ENCODE measurements around the gene COMMD10. TPM values are rescaled to one million over a fixed set of nuclear protein-coding genes. Genes with fewer than 3 reads are reported as not detected.

The COMMD10 gene
- total and polyA plus RNA-seq, 5 donors from 2014 or later, result 32.7 to 58.6 (median 46.1) TPM

DNA sequence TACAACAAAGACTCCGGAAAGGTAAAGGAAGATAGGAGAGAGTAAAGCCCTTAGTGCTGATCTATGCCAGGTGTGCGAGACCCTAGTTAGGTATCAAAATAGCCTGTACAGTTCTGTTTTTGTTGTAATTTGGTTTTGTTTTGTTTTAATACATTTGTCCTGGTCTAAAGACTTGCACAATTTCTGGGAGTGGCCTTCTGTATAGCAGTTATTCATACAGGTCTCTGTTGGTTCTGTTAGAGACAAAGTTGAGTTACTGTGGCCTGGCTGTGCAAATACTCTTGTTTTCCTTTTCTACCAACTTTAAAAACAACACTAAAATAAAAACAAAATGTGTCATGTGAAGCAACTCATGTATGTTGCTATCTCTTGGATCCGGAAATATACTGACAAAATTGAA is 163.6 kb downstream of the COMMD10 start:
- Histone ChIP-seq H3K27ac (ENCODE audit: insufficient read depth, low read length, poor library complexity, severe bottlenecking) (no peak overlapping the region), H3K36me3 (ENCODE audit: control insufficient read depth, insufficient read depth, low read length) (no peaks in the 10 kb centered on the region), H3K27me3 (ENCODE audit: control insufficient read depth, insufficient read depth, low read length) (no peaks in the 10 kb centered on the region), H3K9me3 (ENCODE audit: control insufficient read depth in 2 of 2, low read length in 2 of 2) (peaks cover 0 to 6% of the 10 kb centered on the region in 2 experiments), H3K4me1 (ENCODE audit: control insufficient read depth, insufficient read depth, low read length, poor library complexity, severe bottlenecking) (no peaks in the 10 kb centered on the region), H3K4me3 (ENCODE audit: low read depth, low read length) (no peak overlapping the region)
- DNase-seq, result no peak
- ATAC-seq (ENCODE audit: low read depth in 2 of 2), result no peak
- Mint-ChIP-seq H3K4me3 (no peak overlapping the region), H3K27me3 (no peaks in the 10 kb centered on the region), H3K4me1 (peaks cover 0 to 8% (median under 1%) of the 10 kb centered on the region in 4 donors), H3K36me3 (peaks cover 25% of the 10 kb centered on the region), H3K9me3 (peaks cover 2 to 20% (median 8%) of the 10 kb centered on the region in 7 donors), H3K27ac (no peak overlapping the region)

DNA sequence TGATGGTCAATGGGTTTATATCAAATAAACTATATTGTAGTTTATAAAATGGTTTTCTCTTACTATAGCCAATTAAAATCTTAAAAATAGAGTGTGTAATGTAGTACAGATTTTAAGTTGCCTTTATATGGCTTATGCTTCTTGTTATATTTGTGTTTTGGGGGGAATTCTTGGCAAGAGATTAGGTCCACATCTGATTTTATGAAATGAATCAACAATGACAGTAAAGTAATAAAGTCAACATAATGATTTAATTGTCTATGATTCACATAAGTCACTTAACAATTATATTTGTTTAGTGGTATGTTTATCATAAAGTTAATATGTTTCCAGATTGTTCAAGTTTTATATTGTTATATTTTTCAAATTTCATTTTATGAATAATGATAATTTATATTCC is 164.8 kb downstream of the COMMD10 start:
- H3K27me3 ChIP-seq (ENCODE audit: control insufficient read depth, insufficient read depth, low read length), result no peaks in the 10 kb centered on the region
- no peaks in the 10 kb centered on the region for H3K36me3 ChIP-seq (ENCODE audit: control insufficient read depth, insufficient read depth, low read length)
- H3K9me3 Mint-ChIP-seq, result peaks cover 4 to 24% (median 8%) of the 10 kb centered on the region in 7 donors
- H3K4me1 Mint-ChIP-seq, result peaks cover 0 to 8% (median under 1%) of the 10 kb centered on the region in 4 donors
- no peak overlapping the region for H3K27ac Mint-ChIP-seq
- H3K4me1 ChIP-seq (ENCODE audit: control insufficient read depth, insufficient read depth, low read length, poor library complexity, severe bottlenecking), result no peaks in the 10 kb centered on the region
- no peak overlapping the region for H3K27ac ChIP-seq (ENCODE audit: insufficient read depth, low read length, poor library complexity, severe bottlenecking)
- no peak overlapping the region for H3K4me3 Mint-ChIP-seq
- peaks cover 0 to 6% of the 10 kb centered on the region in 2 experiments for H3K9me3 ChIP-seq (ENCODE audit: control insufficient read depth in 2 of 2, low read length in 2 of 2)
- no peak for DNase-seq
- peaks cover 21% of the 10 kb centered on the region for H3K36me3 Mint-ChIP-seq
- no peak for ATAC-seq (ENCODE audit: low read depth in 2 of 2)
- no peak overlapping the region for H3K4me3 ChIP-seq (ENCODE audit: low read depth, low read length)
- H3K27me3 Mint-ChIP-seq, result no peaks in the 10 kb centered on the region

DNA sequence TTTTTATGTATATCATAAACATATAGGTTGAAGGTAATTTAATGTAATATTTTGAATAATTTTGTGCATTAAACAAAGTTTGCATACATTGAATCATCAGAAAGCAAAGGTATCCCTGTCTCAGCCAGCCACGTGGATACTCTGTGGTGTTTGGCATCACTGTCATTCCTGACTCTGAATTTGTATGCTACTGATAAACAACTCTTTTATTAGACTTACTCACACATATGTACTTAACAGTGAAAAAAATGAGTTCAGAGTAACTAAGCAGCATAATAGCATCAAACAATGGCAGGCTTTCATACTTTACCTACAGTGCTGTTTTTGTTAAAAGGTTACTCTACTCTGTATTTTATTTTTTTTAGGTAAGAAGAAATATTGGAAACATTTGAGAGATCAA is 171.9 kb downstream of the COMMD10 start:
- Mint-ChIP-seq H3K9me3 (peaks cover 0 to 17% (median 4%) of the 10 kb centered on the region in 7 donors), H3K27ac (no peak overlapping the region), H3K36me3 (peaks cover 45% of the 10 kb centered on the region), H3K4me1 (peaks cover 0 to 5% (median 2%) of the 10 kb centered on the region in 4 donors), H3K27me3 (no peaks in the 10 kb centered on the region), H3K4me3 (no peak overlapping the region)
- Histone ChIP-seq H3K4me3 (ENCODE audit: low read depth, low read length) (no peak overlapping the region), H3K27me3 (ENCODE audit: control insufficient read depth, insufficient read depth, low read length) (no peaks in the 10 kb centered on the region), H3K9me3 (ENCODE audit: control insufficient read depth in 2 of 2, low read length in 2 of 2) (no peaks in the 10 kb centered on the region), H3K4me1 (ENCODE audit: control insufficient read depth, insufficient read depth, low read length, poor library complexity, severe bottlenecking) (no peaks in the 10 kb centered on the region), H3K27ac (ENCODE audit: insufficient read depth, low read length, poor library complexity, severe bottlenecking) (no peak overlapping the region), H3K36me3 (ENCODE audit: control insufficient read depth, insufficient read depth, low read length) (no peaks in the 10 kb centered on the region)
- no peak for DNase-seq
- ATAC-seq (ENCODE audit: low read depth in 2 of 2), result no peak

DNA sequence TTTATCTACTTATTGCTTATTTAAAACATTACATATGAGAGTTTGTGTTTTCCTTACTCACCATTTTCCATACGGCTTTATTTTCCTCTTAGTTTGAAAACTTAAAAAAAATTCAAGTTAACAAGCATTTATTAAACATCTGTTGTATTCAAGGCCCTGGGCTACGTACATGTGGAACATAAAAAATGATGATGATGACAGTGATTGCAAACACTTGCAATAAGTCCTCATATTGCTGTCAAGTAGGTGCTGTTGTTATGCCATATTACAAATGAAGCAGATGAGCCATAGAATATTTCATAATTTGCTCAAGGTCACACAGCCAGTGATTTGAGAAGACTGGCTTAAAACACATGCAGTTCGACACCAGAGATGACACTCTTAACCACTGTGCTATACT is 180.6 kb downstream of the COMMD10 start:
- H3K36me3 Mint-ChIP-seq, result peaks cover 53% of the 10 kb centered on the region
- no peaks in the 10 kb centered on the region for H3K4me1 ChIP-seq (ENCODE audit: control insufficient read depth, insufficient read depth, low read length, poor library complexity, severe bottlenecking)
- ATAC-seq (ENCODE audit: low read depth in 2 of 2) (no peak), DNase-seq (no peak)
- H3K27me3 Mint-ChIP-seq, result no peaks in the 10 kb centered on the region
- no peaks in the 10 kb centered on the region for H3K36me3 ChIP-seq (ENCODE audit: control insufficient read depth, insufficient read depth, low read length)
- no peak overlapping the region for H3K27ac ChIP-seq (ENCODE audit: insufficient read depth, low read length, poor library complexity, severe bottlenecking)
- no peaks in the 10 kb centered on the region for H3K9me3 ChIP-seq (ENCODE audit: control insufficient read depth in 2 of 2, low read length in 2 of 2)
- no peak overlapping the region for H3K4me3 Mint-ChIP-seq
- H3K9me3 Mint-ChIP-seq, result peaks cover 0 to 32% (median 11%) of the 10 kb centered on the region in 7 donors
- H3K27me3 ChIP-seq (ENCODE audit: control insufficient read depth, insufficient read depth, low read length), result no peaks in the 10 kb centered on the region
- H3K4me1 Mint-ChIP-seq, result no peaks in the 10 kb centered on the region
- H3K4me3 ChIP-seq (ENCODE audit: low read depth, low read length), result no peak overlapping the region
- H3K27ac Mint-ChIP-seq, result no peak overlapping the region

DNA sequence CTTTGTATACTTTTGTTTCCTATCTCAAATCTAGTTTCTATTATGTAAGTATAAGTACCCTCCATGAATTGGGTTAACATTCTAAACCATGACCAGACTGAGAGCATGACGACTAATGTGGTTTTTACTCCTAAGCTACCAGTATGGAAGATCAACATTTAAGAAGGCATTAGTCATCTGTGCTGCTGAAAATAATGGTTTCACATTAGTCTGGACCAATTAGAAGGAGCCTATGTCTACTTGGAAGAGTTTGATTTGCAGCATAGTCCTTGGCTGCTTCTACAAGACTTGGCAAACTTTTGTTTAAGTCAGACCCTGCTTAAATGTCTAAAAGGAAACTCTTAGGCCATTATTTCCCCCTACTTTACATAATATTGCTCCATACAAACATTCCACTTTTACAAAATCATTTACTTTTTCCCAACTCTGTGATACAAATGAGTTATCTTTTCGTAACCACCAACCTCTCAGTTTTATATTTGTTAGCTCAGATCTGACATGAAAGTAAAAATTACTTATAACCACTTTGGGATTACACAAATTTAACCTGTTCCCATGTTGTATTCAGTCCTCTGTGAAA is 186.7 kb downstream of the COMMD10 start:
- no peaks in the 10 kb centered on the region for H3K27me3 Mint-ChIP-seq
- DNase-seq (no peak), ATAC-seq (ENCODE audit: low read depth in 2 of 2) (no peak)
- no peak overlapping the region for H3K4me3 Mint-ChIP-seq
- Histone ChIP-seq H3K36me3 (ENCODE audit: control insufficient read depth, insufficient read depth, low read length) (no peaks in the 10 kb centered on the region), H3K27ac (ENCODE audit: insufficient read depth, low read length, poor library complexity, severe bottlenecking) (no peak overlapping the region), H3K4me1 (ENCODE audit: control insufficient read depth, insufficient read depth, low read length, poor library complexity, severe bottlenecking) (no peaks in the 10 kb centered on the region), H3K4me3 (ENCODE audit: low read depth, low read length) (no peak overlapping the region), H3K9me3 (ENCODE audit: control insufficient read depth in 2 of 2, low read length in 2 of 2) (peaks cover 4 to 13% of the 10 kb centered on the region in 2 experiments), H3K27me3 (ENCODE audit: control insufficient read depth, insufficient read depth, low read length) (no peaks in the 10 kb centered on the region)
- peaks cover 37% of the 10 kb centered on the region for H3K36me3 Mint-ChIP-seq
- H3K9me3 Mint-ChIP-seq, result peaks cover 0 to 49% (median 10%) of the 10 kb centered on the region in 7 donors
- H3K27ac Mint-ChIP-seq, result no peak overlapping the region
- peaks cover 0 to 3% (median under 1%) of the 10 kb centered on the region in 4 donors for H3K4me1 Mint-ChIP-seq

DNA sequence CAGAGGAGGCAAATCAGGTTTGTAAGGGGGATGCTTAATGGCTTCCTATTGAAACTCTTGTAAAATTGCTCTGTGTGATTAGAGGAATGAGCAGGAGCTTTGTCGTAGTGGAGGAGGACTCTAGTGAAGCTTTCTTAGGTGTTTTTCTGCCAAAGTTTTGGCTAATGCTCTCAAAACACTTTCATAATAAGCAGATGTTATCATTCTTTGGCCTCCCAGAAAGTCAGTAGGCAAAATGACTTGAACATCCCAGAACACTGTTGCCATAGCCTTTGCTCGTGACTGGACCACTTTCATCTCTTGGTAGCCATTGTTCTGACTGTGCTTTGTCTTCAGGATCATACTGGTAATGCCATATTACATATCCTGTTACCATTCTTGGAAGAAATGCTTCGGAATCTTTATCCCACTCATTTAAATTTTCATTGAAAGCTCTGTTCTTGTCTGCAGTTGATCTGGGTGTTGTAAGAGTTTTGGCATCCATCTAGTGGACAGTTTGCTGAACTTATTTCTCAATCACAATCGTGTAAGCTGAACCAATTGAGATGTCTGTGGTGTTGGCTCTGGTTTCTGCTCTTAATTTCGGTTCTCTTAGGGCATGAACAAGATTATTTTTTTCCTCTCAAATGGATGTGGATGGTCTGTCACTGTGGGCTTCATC is 187.6 kb downstream of the COMMD10 start:
- no peak overlapping the region for H3K4me3 ChIP-seq (ENCODE audit: low read depth, low read length)
- peaks cover 13 to 19% of the 10 kb centered on the region in 2 experiments for H3K9me3 ChIP-seq (ENCODE audit: control insufficient read depth in 2 of 2, low read length in 2 of 2)
- no peaks in the 10 kb centered on the region for H3K4me1 ChIP-seq (ENCODE audit: control insufficient read depth, insufficient read depth, low read length, poor library complexity, severe bottlenecking)
- Mint-ChIP-seq H3K27ac (no peak overlapping the region), H3K36me3 (peaks cover 31% of the 10 kb centered on the region), H3K4me1 (peaks cover 0 to 3% (median 1%) of the 10 kb centered on the region in 4 donors), H3K9me3 (peaks cover 0 to 45% (median 10%) of the 10 kb centered on the region in 7 donors), H3K4me3 (no peak overlapping the region), H3K27me3 (no peaks in the 10 kb centered on the region)
- no peak for DNase-seq
- no peaks in the 10 kb centered on the region for H3K27me3 ChIP-seq (ENCODE audit: control insufficient read depth, insufficient read depth, low read length)
- ATAC-seq (ENCODE audit: low read depth in 2 of 2), result no peak
- no peak overlapping the region for H3K27ac ChIP-seq (ENCODE audit: insufficient read depth, low read length, poor library complexity, severe bottlenecking)
- H3K36me3 ChIP-seq (ENCODE audit: control insufficient read depth, insufficient read depth, low read length), result no peaks in the 10 kb centered on the region

DNA sequence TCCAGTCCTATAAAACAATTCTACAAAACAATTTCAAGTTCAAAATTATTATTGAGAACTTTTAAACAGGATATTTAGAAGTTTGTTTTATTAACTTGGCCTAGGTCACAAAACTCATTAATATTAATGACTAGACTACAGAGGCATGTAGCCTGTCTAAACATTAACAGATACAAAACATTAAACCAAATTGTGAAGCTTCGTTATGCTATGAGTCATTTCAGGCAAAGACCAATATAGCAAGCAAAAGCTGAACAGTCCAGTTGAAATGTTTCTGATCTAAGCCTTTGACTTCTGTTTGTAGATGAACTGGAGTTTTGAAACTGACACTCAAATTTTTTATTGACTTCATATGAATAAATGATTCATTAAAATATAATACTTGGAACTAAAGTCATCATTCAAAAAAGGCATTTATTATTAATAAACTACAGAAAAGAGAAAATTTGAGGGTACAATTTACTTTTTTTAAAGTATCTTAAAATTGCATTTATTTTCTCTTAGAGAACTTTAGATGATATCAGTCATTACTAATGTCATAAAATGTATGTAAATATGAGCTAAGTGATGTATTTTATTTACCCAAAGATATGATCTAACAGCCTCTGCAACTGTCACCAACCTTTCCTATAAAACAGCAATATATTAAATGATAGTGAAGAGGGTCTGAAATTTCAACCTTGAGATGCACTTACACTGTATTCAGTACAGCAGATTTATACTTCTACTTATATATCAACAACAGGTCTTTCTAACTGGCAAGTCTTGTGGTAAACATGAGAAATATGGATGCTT is 188.8 kb downstream of the COMMD10 start:
- H3K9me3 Mint-ChIP-seq, result peaks cover 0 to 49% (median 10%) of the 10 kb centered on the region in 7 donors
- Histone ChIP-seq H3K27ac (ENCODE audit: insufficient read depth, low read length, poor library complexity, severe bottlenecking) (no peak overlapping the region), H3K9me3 (ENCODE audit: control insufficient read depth in 2 of 2, low read length in 2 of 2) (peaks cover 14 to 19% of the 10 kb centered on the region in 2 experiments), H3K4me3 (ENCODE audit: low read depth, low read length) (no peak overlapping the region), H3K27me3 (ENCODE audit: control insufficient read depth, insufficient read depth, low read length) (no peaks in the 10 kb centered on the region), H3K36me3 (ENCODE audit: control insufficient read depth, insufficient read depth, low read length) (no peaks in the 10 kb centered on the region), H3K4me1 (ENCODE audit: control insufficient read depth, insufficient read depth, low read length, poor library complexity, severe bottlenecking) (no peaks in the 10 kb centered on the region)
- H3K4me3 Mint-ChIP-seq, result no peak overlapping the region
- DNase-seq, result no peak
- H3K27ac Mint-ChIP-seq, result no peak overlapping the region
- ATAC-seq (ENCODE audit: low read depth in 2 of 2), result no peak
- peaks cover 31% of the 10 kb centered on the region for H3K36me3 Mint-ChIP-seq
- no peaks in the 10 kb centered on the region for H3K27me3 Mint-ChIP-seq
- H3K4me1 Mint-ChIP-seq, result peaks cover 0 to 3% (median 1%) of the 10 kb centered on the region in 4 donors
